Measurements from ENCODE around the gene DNAH17.

Gene DNAH17

GRCh38 chr17:78459696-78460095 is 117.5 kb downstream of the DNAH17 start:
- in situ Hi-C loops (cut with HindIII; ENCODE audit: low pct_ligation_motif_present, low pct_unique_long_range_greater_than_20kb, low sequenced_read_pairs): no loop called here

GRCh38 chr17:78458736-78459335 is 118.4 kb downstream of the DNAH17 start:
- in situ Hi-C loops (cut with HindIII; ENCODE audit: low pct_ligation_motif_present, low pct_unique_long_range_greater_than_20kb, low sequenced_read_pairs): no loop called here
- DNase-seq: no peak

More at GRCh38 chr17:78459696-78460095, 117.5 kb downstream of the DNAH17 start:
- DNase-seq: no peak

- no peak for DNase-seq
- in situ Hi-C loops (cut with HindIII; ENCODE audit: low pct_ligation_motif_present, low pct_unique_long_range_greater_than_20kb, low sequenced_read_pairs): no loop called here
Observed at GRCh38 chr17:78458091-78458490, 119.1 kb downstream of the DNAH17 start.

- no peak for DNase-seq
- in situ Hi-C loops (cut with HindIII; ENCODE audit: low pct_ligation_motif_present, low pct_unique_long_range_greater_than_20kb, low sequenced_read_pairs): no loop called here
Observed at GRCh38 chr17:78454346-78454745, 122.8 kb downstream of the DNAH17 start.

- in situ Hi-C loops (cut with HindIII; ENCODE audit: low pct_ligation_motif_present, low pct_unique_long_range_greater_than_20kb, low sequenced_read_pairs): no loop called here
- no peak for DNase-seq
Observed at GRCh38 chr17:78451753-78452152, 125.4 kb downstream of the DNAH17 start.

GRCh38 chr17:78450696-78451345 is 126.4 kb downstream of the DNAH17 start:
- in situ Hi-C loops (cut with HindIII; ENCODE audit: low pct_ligation_motif_present, low pct_unique_long_range_greater_than_20kb, low sequenced_read_pairs): no loop called here
- no peak for DNase-seq

- DNase-seq: no peak
- in situ Hi-C loops (cut with HindIII; ENCODE audit: low pct_ligation_motif_present, low pct_unique_long_range_greater_than_20kb, low sequenced_read_pairs): no loop called here
Observed at GRCh38 chr17:78449983-78450595, 127.1 kb downstream of the DNAH17 start.

- no peak for DNase-seq
- in situ Hi-C loops (cut with HindIII; ENCODE audit: low pct_ligation_motif_present, low pct_unique_long_range_greater_than_20kb, low sequenced_read_pairs): no loop called here
Observed at GRCh38 chr17:78448356-78448993, 128.7 kb downstream of the DNAH17 start.

GRCh38 chr17:78446833-78447232 is 130.4 kb downstream of the DNAH17 start:
- DNase-seq: no peak
- in situ Hi-C loops (cut with HindIII; ENCODE audit: low pct_ligation_motif_present, low pct_unique_long_range_greater_than_20kb, low sequenced_read_pairs): no loop called here

- no peak for DNase-seq
- in situ Hi-C loops (cut with HindIII; ENCODE audit: low pct_ligation_motif_present, low pct_unique_long_range_greater_than_20kb, low sequenced_read_pairs): no loop called here
Observed at GRCh38 chr17:78444392-78444791, 132.8 kb downstream of the DNAH17 start.

- DNase-seq: no peak
Observed at GRCh38 chr17:78442648-78443218, 134.5 kb downstream of the DNAH17 start.

GRCh38 chr17:78441271-78441971 is 135.8 kb downstream of the DNAH17 start:
- in situ Hi-C loops (cut with HindIII; ENCODE audit: low pct_ligation_motif_present, low pct_unique_long_range_greater_than_20kb, low sequenced_read_pairs): no loop called here

More at GRCh38 chr17:78442648-78443218, 134.5 kb downstream of the DNAH17 start:
- in situ Hi-C loops (cut with HindIII; ENCODE audit: low pct_ligation_motif_present, low pct_unique_long_range_greater_than_20kb, low sequenced_read_pairs): no loop called here

GRCh38 chr17:78438694-78439325 is 138.4 kb downstream of the DNAH17 start:
- peak; percentile 11 for DNase-seq
- in situ Hi-C loops (cut with HindIII; ENCODE audit: low pct_ligation_motif_present, low pct_unique_long_range_greater_than_20kb, low sequenced_read_pairs): no loop called here

More at GRCh38 chr17:78441271-78441971, 135.8 kb downstream of the DNAH17 start:
- DNase-seq: no peak

GRCh38 chr17:78438271-78438691 is 138.9 kb downstream of the DNAH17 start:
- no peak for DNase-seq
- in situ Hi-C loops (cut with HindIII; ENCODE audit: low pct_ligation_motif_present, low pct_unique_long_range_greater_than_20kb, low sequenced_read_pairs): no loop called here

- in situ Hi-C loops (cut with HindIII; ENCODE audit: low pct_ligation_motif_present, low pct_unique_long_range_greater_than_20kb, low sequenced_read_pairs): no loop called here
- DNase-seq: no peak
Observed at GRCh38 chr17:78437508-78438169, 139.6 kb downstream of the DNAH17 start.

- in situ Hi-C loops (cut with HindIII; ENCODE audit: low pct_ligation_motif_present, low pct_unique_long_range_greater_than_20kb, low sequenced_read_pairs): no loop called here
- DNase-seq: no peak
Observed at GRCh38 chr17:78435330-78436005, 141.7 kb downstream of the DNAH17 start.

Data from ACHN (cell line).